NB4 (cell line): ENCODE results near the gene SLC4A2.

ENCODE experiments used
- POLR2A ChIP-seq: IDR thresholded peaks from 2 replicates; pipeline ENCODE4 v1.6.1; 2011; ENCODE audit warnings: mild to moderate bottlenecking; ENCODE audit not compliant: insufficient read length; ENCODE audit errors: extremely low read depth
- TF ChIP-seq, protein P1 (sequence below): IDR thresholded peaks from one replicate; pipeline ENCODE4 v1.5.1; 2012; ENCODE audit warnings: low read depth, low read length
- TF ChIP-seq, protein P2 (sequence below): IDR thresholded peaks from 2 replicates; pipeline ENCODE4 v1.6.1; 2011; ENCODE audit warnings: low read depth, low read length

DNA sequence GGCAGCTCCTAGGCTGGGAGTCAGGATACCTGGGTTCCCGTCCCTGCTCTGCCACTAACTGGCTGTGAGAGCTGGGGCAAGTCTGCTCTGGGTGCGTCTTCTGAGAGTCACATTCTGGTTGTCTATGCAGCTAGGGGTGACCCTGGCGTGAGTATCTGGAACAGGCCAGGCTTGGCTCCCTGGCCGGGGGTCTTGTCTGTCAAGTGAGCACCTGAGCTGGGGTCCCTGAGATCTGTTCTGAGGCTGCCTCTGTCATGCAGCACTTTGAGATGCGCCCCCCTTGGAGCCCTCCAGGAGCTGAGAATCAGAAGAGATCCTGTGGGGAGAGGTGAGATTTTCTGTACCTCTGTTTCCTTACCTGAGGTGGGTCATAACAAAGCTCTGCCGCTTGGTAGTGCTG lies 34.4 kb downstream of the SLC4A2 start:
- TF ChIP-seq, protein P1, sequence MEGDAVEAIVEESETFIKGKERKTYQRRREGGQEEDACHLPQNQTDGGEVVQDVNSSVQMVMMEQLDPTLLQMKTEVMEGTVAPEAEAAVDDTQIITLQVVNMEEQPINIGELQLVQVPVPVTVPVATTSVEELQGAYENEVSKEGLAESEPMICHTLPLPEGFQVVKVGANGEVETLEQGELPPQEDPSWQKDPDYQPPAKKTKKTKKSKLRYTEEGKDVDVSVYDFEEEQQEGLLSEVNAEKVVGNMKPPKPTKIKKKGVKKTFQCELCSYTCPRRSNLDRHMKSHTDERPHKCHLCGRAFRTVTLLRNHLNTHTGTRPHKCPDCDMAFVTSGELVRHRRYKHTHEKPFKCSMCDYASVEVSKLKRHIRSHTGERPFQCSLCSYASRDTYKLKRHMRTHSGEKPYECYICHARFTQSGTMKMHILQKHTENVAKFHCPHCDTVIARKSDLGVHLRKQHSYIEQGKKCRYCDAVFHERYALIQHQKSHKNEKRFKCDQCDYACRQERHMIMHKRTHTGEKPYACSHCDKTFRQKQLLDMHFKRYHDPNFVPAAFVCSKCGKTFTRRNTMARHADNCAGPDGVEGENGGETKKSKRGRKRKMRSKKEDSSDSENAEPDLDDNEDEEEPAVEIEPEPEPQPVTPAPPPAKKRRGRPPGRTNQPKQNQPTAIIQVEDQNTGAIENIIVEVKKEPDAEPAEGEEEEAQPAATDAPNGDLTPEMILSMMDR: no peak
- no peak for TF ChIP-seq POLR2A
- TF ChIP-seq, protein P2, sequence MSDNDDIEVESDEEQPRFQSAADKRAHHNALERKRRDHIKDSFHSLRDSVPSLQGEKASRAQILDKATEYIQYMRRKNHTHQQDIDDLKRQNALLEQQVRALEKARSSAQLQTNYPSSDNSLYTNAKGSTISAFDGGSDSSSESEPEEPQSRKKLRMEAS: no peak
